Cardiac fibroblast (primary cell): ENCODE results near the gene LRRC47.
A peak's percentile ranks its signal among the peaks of the same experiment; 100 is the strongest.

Experiments
- DNase-seq, 2 donors: peaks; one replicate each; pipeline versions ENCODE4 v3.0.0 to v3.0.0-alpha.2; 2010; ENCODE audit warnings: low read depth in 2 of 2
- H3K4me3 ChIP-seq, 2 donors: replicated peaks in 1 of 2; 1 replicate in 1 of 2; 2 replicates in 1 of 2; pipeline ENCODE4 v1.5.1; 2011; ENCODE audit warnings: low read depth in 2 of 2, low read length in 2 of 2, mild to moderate bottlenecking in 2 of 2, moderate library complexity in 1 of 2
- TF ChIP-seq, protein P1 (sequence below): IDR thresholded peaks from one replicate; pipeline ENCODE4 v1.5.1; 2011; ENCODE audit warnings: low read depth, mild to moderate bottlenecking, low read length, inconsistent platforms

LRRC47 gene

DNA sequence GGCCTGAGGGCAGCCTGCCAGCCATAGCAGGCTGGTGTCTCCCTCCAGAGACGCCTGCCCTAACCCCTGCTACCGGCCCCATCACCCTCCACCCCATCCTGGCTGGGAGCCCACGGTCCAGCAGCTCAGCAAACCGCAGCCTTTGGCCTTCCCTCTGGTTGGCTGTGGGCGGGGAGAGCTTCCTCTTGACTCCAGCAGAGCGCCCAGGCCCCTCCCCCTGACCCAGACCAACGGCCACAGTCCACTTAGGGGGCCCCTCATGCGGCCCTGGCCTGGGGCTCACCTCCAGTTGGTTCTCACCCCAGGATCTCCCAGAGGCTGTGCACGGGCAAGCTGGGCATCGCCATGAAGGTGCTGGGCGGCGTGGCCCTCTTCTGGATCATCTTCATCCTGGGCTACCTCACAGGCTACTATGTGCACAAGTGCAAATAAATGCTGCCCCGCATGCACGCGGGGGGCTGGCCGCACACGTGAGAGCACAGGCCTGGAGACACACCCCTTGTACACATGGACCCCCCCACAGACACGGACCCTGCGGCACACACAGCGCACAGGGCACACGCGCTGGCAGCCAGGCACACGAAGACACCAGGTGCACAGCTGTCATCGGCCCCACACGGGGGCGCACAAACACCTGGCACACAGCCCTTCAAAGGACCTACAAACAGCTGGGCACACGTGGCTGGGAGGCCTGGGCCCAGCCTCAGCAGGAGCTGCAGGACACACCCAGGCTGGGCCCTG lies 20.6 kb downstream of the LRRC47 start:
- no peak overlapping the region for H3K4me3 ChIP-seq
- TF ChIP-seq, protein P1, sequence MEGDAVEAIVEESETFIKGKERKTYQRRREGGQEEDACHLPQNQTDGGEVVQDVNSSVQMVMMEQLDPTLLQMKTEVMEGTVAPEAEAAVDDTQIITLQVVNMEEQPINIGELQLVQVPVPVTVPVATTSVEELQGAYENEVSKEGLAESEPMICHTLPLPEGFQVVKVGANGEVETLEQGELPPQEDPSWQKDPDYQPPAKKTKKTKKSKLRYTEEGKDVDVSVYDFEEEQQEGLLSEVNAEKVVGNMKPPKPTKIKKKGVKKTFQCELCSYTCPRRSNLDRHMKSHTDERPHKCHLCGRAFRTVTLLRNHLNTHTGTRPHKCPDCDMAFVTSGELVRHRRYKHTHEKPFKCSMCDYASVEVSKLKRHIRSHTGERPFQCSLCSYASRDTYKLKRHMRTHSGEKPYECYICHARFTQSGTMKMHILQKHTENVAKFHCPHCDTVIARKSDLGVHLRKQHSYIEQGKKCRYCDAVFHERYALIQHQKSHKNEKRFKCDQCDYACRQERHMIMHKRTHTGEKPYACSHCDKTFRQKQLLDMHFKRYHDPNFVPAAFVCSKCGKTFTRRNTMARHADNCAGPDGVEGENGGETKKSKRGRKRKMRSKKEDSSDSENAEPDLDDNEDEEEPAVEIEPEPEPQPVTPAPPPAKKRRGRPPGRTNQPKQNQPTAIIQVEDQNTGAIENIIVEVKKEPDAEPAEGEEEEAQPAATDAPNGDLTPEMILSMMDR = no peak
- peak; percentile 51 to 78 for DNase-seq

DNA sequence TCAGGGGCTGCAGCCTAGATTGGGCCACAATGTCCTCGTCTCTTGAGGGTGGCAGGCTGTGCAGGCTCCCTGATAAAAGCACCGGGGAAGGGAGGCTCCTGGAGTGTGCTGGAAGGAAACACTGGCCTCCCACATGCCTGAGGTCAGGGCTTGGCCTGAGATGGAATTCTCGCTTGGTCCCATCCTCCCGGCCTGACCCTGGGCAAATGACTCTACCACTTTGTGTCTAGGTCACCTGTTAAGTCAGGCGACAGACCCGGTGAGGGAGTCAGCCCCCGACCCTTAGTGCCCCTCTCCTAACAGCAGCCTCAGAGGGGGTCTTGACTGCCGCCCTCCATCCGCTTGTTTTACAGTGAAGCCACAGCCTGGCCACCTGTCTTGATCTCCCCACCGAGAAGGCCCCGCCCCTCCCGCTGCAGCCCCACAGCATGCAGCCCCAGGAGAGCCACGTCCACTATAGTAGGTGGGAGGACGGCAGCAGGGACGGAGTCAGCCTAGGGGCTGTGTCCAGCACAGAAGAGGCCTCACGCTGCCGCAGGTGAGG lies 21.3 kb downstream of the LRRC47 start:
- TF ChIP-seq, protein P1 = no peak
- no peak overlapping the region for H3K4me3 ChIP-seq
- DNase-seq = peak in 1 of 2 donors; percentile 32

DNA sequence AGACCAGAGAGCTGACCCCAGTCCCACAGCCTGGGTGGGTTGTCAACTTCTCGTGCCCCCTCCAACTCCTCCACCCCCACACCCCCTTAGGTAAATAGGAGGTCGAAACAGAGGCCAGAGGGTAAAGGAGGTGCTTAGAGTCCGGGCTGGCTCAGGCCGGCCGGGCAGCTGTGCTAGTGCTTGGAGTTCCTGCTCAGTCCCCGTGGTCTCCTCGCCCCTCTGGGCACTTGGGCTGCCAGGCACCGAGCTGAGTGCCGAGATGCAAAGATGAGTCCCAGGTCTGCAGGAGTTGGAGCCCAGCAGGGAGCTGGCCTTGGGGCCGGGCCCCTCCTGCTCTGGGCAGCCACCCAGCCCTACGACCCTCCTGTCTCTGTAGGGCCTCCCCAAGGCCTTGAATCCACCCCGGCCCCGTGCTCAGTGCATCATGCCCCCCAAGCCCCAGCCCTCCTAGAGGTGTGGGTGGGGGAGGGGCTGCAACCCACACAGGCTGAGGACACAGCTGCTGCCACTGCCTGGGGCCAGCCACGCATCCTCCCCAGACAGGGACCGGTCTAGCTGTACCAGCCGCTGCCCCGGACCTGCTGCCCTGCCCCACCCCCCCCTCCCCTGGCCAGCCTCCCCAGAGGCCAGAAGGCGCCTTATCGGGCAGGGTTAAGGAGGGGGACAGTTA lies 21.9 kb downstream of the LRRC47 start:
- H3K4me3 ChIP-seq = no peak overlapping the region
- no peak for DNase-seq
- TF ChIP-seq, protein P1 = no peak

DNA sequence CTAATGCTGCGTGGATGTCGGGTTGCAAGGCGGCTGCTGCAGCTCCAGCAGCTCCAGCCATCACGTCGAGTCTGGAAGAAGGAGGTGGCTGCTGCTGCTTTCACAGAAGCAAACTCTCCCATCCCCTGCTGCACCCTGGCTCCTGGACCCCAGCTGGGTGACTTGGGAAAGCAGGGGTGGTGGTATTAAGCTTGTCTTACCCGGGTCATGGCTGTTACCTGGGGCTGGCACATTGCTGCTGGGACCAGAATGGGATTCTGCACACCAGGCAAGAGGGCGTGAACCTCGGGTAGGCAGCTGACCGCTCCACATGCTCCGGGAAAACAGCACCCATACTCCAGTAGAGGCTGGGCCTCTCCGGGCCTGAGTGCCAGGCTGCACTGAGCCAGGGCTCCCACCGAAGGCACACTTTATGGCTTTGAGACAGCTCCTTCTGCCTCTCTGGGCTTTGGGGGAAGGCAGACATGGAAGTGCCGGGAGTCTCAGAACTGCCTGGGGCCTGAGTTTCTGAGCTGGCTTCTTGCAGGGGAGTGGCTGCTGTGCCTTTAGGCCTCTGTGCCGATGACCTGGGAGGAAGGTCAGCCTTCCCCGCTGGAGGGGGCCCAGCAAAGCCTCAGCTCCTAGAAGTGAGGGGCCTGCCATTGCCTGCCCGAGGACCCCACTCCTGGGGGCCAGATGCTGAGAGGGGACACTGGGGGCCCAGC lies 22.6 kb downstream of the LRRC47 start:
- no peak for DNase-seq
- TF ChIP-seq, protein P1 = no peak
- H3K4me3 ChIP-seq = peak overlapping the region in 1 of 2 donors; percentile 46

DNA sequence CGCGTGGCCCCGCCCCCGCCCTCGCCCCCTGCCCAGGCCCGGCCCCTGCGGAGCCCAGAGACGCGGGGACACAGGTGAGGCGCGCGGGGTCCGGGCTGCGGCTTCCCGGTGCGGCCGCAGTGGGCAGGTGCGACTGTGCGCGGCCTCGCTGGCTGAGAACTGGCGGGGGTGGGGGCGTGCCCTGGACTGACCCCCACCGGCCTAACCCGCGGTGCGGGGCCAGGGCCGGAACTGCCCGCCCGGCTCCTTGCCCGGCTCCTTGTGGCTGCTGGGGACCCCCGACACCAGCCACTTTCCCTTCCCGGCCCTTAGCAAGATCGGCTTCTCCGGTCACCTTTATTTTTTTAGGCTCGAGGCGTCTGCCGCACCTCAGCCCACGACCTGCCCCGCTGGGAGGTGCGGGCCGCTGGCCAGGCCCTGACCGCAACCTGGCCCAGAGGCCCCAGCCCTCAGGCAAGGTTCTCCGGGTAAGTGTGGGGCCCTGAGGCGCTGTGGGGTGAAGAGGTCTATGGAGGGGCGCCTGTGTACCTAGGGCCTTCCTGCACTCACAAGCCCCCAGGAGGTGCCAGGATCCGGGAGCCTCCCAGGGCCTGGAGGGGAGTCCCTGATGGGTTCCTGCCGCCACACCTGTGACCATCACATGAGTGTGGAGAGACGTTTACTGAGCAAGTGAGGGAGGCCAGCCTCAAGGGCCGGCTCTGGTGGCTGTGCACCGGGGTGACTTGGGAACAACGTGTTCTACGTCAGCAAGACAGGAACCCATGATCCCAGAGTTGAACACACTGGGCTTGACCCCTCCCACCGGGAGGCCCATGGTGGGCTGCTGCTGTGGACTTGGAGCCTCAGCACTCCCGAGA lies 23.4 kb downstream of the LRRC47 start, which contains the start of gene SMIM1:
TSS of gene SMIM1 (plus strand) at position 35 of the 857 bp plus-strand sequence. CDS start 2,625 bp downstream, outside the sequence.
- TF ChIP-seq, protein P1 = no peak
- DNase-seq = no peak
- H3K4me3 ChIP-seq = peak within 1 kb of the TSS; percentile 51 to 52
